ENCODE results near the gene KAT8. TPM values are rescaled to one million over a fixed set of nuclear protein-coding genes. Genes with fewer than 3 reads are reported as not detected.
"Not testable (repeated sequence)": the region's sequence is repeated elsewhere in the genome, so short reads cannot be mapped to it uniquely, and the experiment has no call there.

The KAT8 gene
- total RNA-seq, 1 experiment from 2014 or later: 45.2 TPM

DNA sequence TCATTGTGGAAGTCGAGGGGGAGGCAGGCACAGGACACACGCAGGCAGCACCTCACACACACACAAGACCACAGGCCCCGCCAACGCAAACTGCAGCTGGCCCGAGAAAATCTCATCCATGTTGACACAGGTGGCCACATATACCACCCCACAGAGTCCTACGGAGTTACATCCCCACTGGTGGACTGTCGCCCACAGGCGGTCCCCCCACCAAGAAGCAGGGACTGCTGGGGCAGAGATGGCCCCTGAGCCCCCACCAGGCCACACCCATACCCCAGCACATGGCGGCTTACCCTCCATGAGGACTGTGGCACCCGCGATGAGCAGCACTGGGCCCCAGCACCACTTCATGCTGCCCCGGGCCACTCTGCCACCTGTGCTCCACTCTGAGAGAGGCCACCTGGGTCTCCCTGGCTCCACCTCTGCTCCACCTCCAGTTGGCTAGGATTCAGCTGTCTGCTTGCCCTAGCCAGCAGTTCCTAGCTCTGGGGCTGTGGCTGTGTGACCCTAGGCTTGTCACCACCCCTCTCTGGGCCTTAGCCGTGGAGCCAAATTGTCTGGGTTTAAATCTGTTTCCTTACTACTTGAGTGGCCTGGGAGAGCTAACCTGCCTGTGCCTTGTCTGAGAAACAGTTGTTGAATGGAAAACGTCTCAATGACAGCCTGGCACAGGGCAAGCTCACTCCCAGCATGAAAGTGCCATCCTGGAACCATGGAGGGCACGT is 28.8 kb upstream of the KAT8 start, which contains the start of gene PRSS53:
PRSS53 (minus strand) TSS at position 485 of the 725 bp plus-strand sequence; CDS start at position 351, 134 bp downstream.
- Histone ChIP-seq H3K27ac (no peak within 1 kb of the TSS), H3K36me3 (peaks cover 32% of the 10 kb centered on the region), H3K9me3 (replicated peaks) (no peaks in the 10 kb centered on the region), H3K27me3 (replicated peaks) (no peaks in the 10 kb centered on the region), H3K4me3 (no peak within 1 kb of the TSS), H3K4me1 (replicated peaks) (peaks cover 4% of the 10 kb centered on the region; the same call in 1 of the 2 replicates)
- peak in 1 of 2 experiments; percentile 33 for DNase-seq (ENCODE audit: low read depth in 1 of 2, low spot score in 2 of 2)

DNA sequence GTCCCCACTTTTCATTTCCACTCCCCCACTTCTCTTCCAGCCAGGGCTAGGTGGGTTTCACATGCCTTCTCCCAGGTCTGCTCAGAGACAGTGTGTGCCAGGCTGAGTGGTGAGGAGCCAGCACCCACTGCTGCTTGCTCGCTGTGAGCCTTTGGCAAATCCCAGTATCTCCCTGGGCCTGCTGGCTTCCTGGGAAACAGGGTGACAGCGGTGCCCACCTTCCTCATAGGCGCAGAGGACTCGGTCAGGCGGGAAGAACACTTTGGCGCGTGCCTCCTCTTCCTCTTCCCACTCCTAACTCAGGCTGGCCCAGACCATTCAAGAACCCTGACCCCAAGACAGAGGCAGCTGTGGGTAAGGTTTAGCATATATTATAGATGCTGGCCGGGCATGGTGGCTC is 28.3 kb upstream of the KAT8 start:
- no peaks in the 10 kb centered on the region for H3K9me3 ChIP-seq (replicated peaks)
- H3K36me3 ChIP-seq: peaks cover 27% of the 10 kb centered on the region
- no peaks in the 10 kb centered on the region for H3K27me3 ChIP-seq (replicated peaks)
- peaks cover 4% of the 10 kb centered on the region; the same call in 1 of the 2 replicates for H3K4me1 ChIP-seq (replicated peaks)
- no peak overlapping the region for H3K27ac ChIP-seq
- peak in 1 of 2 experiments; percentile 41 for DNase-seq (ENCODE audit: low read depth in 1 of 2, low spot score in 2 of 2)
- H3K4me3 ChIP-seq: no peak overlapping the region

GRCh38 chr16:31090540-31090939 is 26.9 kb upstream of the KAT8 start:
- peaks cover 17% of the 10 kb centered on the region for H3K36me3 ChIP-seq
- no peaks in the 10 kb centered on the region for H3K9me3 ChIP-seq (replicated peaks)
- H3K27me3 ChIP-seq (replicated peaks): no peaks in the 10 kb centered on the region
- H3K4me3 ChIP-seq: no peak overlapping the region
- H3K27ac ChIP-seq: no peak overlapping the region
- peaks cover 4% of the 10 kb centered on the region; the same call in 1 of the 2 replicates for H3K4me1 ChIP-seq (replicated peaks)
- peak in 1 of 2 experiments; percentile 48 for DNase-seq (ENCODE audit: low read depth in 1 of 2, low spot score in 2 of 2)

DNA sequence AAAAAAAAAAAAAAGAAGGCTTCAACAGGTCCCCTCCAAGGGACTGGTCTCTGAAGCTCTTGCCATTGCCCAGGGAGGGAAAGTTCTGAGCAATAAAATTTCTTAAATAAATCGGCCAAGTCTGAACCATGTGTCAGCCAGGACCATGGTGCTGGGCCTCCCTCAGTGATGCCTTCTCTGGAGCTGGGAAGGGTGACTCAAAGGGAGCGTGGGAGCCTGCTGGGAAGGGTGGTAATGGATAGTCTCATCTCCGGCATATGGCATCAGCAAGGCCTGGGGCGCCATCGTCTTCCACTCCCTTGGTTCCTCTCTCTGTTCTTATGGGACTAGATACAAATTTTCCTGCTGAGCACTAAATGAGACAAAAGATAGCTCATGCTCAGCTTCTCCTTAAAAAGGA is 25.1 kb upstream of the KAT8 start:
- Histone ChIP-seq H3K4me1 (replicated peaks) (peaks cover 4% of the 10 kb centered on the region; the same call in 1 of the 2 replicates), H3K27ac (no peak overlapping the region)
- no peak for DNase-seq (ENCODE audit: low read depth in 1 of 2, low spot score in 2 of 2)

DNA sequence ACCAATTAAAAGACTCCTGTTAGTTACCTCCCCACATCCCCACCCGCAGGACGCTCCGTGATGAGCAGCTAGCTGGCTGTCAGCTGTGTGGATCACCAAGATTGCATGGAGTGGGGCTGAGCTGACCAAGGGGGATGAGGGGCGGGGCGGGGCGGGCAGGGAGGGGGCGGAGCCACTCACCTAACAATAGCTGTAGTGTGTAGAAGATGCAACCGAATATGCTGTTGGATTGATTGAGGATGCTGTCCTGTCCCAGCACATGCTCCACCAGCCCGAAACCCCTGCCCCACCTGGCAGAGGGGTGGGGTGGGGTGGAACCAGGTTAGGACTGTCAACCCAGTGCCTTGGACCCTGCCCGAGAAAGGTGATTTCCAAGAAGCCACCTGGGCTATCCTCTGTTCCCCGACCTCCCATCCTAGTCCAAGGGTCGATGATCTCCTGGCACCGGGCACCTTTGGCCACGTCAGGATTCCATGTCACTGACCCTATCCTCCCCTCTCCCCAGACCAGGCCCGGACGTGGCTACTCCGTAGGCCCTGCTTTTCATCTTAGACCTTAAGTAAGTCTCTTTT is 24.2 kb upstream of the KAT8 start:
- peaks cover 4% of the 10 kb centered on the region; the same call in 1 of the 2 replicates for H3K4me1 ChIP-seq (replicated peaks)
- no peak overlapping the region; the same call in 1 of the 2 replicates for H3K4me3 ChIP-seq
- no peaks in the 10 kb centered on the region for H3K27me3 ChIP-seq (replicated peaks)
- no peak overlapping the region for H3K27ac ChIP-seq
- peak in 1 of 2 experiments; percentile 49 for DNase-seq (ENCODE audit: low read depth in 1 of 2, low spot score in 2 of 2)
- peaks cover 17% of the 10 kb centered on the region for H3K36me3 ChIP-seq
- no peaks in the 10 kb centered on the region for H3K9me3 ChIP-seq (replicated peaks)

More for the DNA sequence above, 25.1 kb upstream of the KAT8 start:
- H3K9me3 ChIP-seq (replicated peaks): no peaks in the 10 kb centered on the region
- no peaks in the 10 kb centered on the region for H3K27me3 ChIP-seq (replicated peaks)
- peaks cover 17% of the 10 kb centered on the region for H3K36me3 ChIP-seq
- no peak overlapping the region for H3K4me3 ChIP-seq

- H3K36me3 ChIP-seq: peaks cover 16% of the 10 kb centered on the region
- peak in 1 of 2 experiments; percentile 43 for DNase-seq (ENCODE audit: low read depth in 1 of 2, low spot score in 2 of 2)
Observed at GRCh38 chr16:31094088-31094423, 23.4 kb upstream of the KAT8 start.

GRCh38 chr16:31094424-31095120 is 22.9 kb upstream of the KAT8 start, which contains the start of gene VKORC1:
Gene VKORC1 (minus strand): TSS chr16:31094797. CDS start chr16:31094729, 68 bp downstream.
- peak within 1 kb of the TSS; percentile 65 for H3K4me3 ChIP-seq
- no peaks in the 10 kb centered on the region for H3K9me3 ChIP-seq (replicated peaks)
- H3K4me1 ChIP-seq (replicated peaks): peaks cover 4% of the 10 kb centered on the region; the same call in 1 of the 2 replicates
- H3K27ac ChIP-seq: no peak within 1 kb of the TSS
- peak; percentile 89 to 97 for DNase-seq (ENCODE audit: low read depth in 1 of 2, low spot score in 2 of 2)
- H3K36me3 ChIP-seq: peaks cover 13% of the 10 kb centered on the region
- H3K27me3 ChIP-seq (replicated peaks): no peaks in the 10 kb centered on the region

More at GRCh38 chr16:31094088-31094423, 23.4 kb upstream of the KAT8 start:
- Histone ChIP-seq H3K4me1 (replicated peaks) (peaks cover 4% of the 10 kb centered on the region; the same call in 1 of the 2 replicates), H3K9me3 (replicated peaks) (no peaks in the 10 kb centered on the region), H3K27ac (no peak overlapping the region), H3K27me3 (replicated peaks) (no peaks in the 10 kb centered on the region), H3K4me3 (peak overlapping the region; percentile 65)

DNA sequence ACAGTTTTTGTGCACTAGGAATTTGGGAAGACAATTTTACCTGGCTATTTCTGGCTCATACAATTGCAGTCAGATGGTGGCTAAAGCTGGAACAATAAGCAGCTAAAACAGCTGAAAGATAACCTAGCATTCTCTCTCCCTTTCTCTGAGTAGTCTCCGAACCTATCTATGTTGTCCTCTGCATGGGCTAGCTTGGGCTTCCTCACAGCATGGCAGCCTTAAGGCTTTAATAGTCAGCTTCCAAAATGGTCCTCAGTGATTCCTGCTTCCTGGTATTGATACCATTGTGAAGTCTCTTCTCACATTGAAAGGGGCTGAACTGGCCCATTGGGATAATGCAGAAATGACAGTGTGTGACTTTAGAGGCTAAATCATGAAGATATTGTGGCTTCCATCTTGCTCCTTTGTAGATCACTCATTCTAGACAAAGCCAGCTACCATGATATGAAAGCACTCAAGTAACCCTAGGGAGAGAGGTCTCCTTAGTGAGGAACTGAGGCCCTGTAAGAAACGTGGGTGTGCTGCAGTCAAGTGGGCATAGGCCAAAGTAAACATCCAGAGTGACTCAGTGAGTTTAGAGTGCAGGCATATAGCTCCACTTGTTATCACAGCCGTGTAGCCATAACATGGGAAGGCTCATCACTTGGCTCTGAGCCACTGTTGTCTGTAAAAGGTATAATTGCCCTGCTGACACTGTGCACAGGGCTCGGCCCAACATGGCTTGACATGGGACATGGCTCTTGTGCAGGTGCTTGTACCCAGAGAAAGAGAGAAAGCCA is 17.4 kb upstream of the KAT8 start:
- no peaks in the 10 kb centered on the region for H3K36me3 ChIP-seq
- DNase-seq (ENCODE audit: low read depth in 1 of 2, low spot score in 2 of 2): no peak
- no peak overlapping the region for H3K27ac ChIP-seq
- H3K9me3 ChIP-seq (replicated peaks): no peaks in the 10 kb centered on the region
- no peak overlapping the region for H3K4me3 ChIP-seq
- no peaks in the 10 kb centered on the region for H3K27me3 ChIP-seq (replicated peaks)
- H3K4me1 ChIP-seq (replicated peaks): peaks cover 6% of the 10 kb centered on the region; the same call in 1 of the 2 replicates

- not testable (repeated sequence) for H3K4me1 ChIP-seq (replicated peaks); H3K27me3 ChIP-seq (replicated peaks); H3K4me3 ChIP-seq; DNase-seq (ENCODE audit: low read depth in 1 of 2, low spot score in 2 of 2); H3K27ac ChIP-seq; H3K36me3 ChIP-seq; H3K9me3 ChIP-seq (replicated peaks)
Observed at GRCh38 chr16:31100876-31101641, 16.4 kb upstream of the KAT8 start.

- no peak overlapping the region for H3K4me3 ChIP-seq
- no peaks in the 10 kb centered on the region for H3K9me3 ChIP-seq (replicated peaks)
- H3K27ac ChIP-seq: 0 out of 2 replicates have a peak overlapping the region, but pooled peaks have one; percentile 40
- H3K27me3 ChIP-seq (replicated peaks): no peaks in the 10 kb centered on the region
- DNase-seq (ENCODE audit: low read depth in 1 of 2, low spot score in 2 of 2): peak; percentile 62 to 82
- H3K4me1 ChIP-seq (replicated peaks): peaks cover 19% of the 10 kb centered on the region
- peaks cover 26% of the 10 kb centered on the region for H3K36me3 ChIP-seq
Observed at GRCh38 chr16:31105677-31106213, 11.7 kb upstream of the KAT8 start.

DNA sequence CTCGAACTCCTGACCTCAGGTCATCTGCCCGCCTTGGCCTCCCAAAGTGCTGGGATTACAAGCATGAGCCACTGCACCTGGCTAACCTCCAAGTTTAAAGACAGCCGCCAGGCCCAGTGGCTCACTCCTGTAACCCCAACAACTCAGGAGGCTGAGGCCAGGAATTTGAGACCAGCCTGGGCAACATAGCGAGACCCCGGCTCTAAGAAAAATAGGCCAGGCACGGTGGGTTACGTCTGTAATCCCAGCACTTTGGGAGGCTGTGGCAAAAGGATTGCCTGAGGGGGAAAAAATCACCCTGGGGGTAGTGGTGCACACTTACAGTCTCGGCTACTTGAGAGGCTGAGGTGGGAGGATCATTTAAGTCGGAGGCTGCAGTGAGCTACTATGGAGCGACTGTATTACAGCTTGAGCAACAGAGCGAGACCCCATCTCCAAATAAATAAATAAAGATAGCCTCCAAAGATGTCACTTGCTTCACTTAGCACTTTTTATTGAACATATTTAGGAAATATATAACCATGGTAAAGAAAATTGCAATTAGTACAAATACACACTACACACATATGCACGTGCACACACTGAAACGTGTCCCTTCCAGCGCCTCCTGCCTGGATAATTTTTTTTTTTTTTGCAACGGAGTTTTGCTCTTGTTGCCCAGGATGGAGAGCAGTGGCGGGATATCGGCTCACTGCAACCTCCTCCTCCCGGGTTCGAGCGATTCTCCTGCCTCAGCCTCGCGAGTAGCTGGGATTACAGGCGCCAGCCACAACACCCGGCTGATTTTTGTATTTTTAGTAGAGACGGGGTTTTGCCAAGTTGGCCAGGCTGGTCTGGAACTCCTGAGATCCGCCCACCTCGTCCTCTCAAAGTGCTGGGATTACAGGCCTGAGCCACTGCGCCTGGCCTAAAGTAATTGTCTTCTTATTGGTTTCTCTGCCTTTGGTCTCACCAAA is 10.7 kb upstream of the KAT8 start:
- DNase-seq (ENCODE audit: low read depth in 1 of 2, low spot score in 2 of 2): no peak
- Histone ChIP-seq H3K9me3 (replicated peaks) (no peaks in the 10 kb centered on the region), H3K27ac (no peak overlapping the region), H3K36me3 (peaks cover 36% of the 10 kb centered on the region), H3K4me1 (replicated peaks) (peaks cover 19% of the 10 kb centered on the region), H3K4me3 (no peak overlapping the region), H3K27me3 (replicated peaks) (no peaks in the 10 kb centered on the region)
